ENCODE data around the gene ZNF844. TPM values are rescaled to one million over a fixed set of nuclear protein-coding genes. Genes with fewer than 3 reads are reported as not detected.

Gene ZNF844
- total RNA-seq (10 to 100 TPM; 11.4 to 22.5 (median 17.8) TPM), polyA plus RNA-seq (1 to 10 TPM; 2.3 to 6.1 TPM)
- long read RNA-seq, donor 1, full-length matches to known transcripts, result 4 of 4 reads
- long read RNA-seq, donor 1, partial matches to known transcripts, result 0 of 4 reads
- long read RNA-seq, donor 1, other reads (novel, unspliced or antisense), result 0 of 4 reads
- long read RNA-seq, donor 2, partial matches to known transcripts, result 0 of 6 reads
- long read RNA-seq, donor 2, other reads (novel, unspliced or antisense), result 6 of 6 reads
- long read RNA-seq, donor 3, full-length matches to known transcripts, result 2 of 7 reads
- long read RNA-seq, donor 3, partial matches to known transcripts, result 0 of 7 reads
- long read RNA-seq, donor 3, other reads (novel, unspliced or antisense), result 5 of 7 reads

DNA sequence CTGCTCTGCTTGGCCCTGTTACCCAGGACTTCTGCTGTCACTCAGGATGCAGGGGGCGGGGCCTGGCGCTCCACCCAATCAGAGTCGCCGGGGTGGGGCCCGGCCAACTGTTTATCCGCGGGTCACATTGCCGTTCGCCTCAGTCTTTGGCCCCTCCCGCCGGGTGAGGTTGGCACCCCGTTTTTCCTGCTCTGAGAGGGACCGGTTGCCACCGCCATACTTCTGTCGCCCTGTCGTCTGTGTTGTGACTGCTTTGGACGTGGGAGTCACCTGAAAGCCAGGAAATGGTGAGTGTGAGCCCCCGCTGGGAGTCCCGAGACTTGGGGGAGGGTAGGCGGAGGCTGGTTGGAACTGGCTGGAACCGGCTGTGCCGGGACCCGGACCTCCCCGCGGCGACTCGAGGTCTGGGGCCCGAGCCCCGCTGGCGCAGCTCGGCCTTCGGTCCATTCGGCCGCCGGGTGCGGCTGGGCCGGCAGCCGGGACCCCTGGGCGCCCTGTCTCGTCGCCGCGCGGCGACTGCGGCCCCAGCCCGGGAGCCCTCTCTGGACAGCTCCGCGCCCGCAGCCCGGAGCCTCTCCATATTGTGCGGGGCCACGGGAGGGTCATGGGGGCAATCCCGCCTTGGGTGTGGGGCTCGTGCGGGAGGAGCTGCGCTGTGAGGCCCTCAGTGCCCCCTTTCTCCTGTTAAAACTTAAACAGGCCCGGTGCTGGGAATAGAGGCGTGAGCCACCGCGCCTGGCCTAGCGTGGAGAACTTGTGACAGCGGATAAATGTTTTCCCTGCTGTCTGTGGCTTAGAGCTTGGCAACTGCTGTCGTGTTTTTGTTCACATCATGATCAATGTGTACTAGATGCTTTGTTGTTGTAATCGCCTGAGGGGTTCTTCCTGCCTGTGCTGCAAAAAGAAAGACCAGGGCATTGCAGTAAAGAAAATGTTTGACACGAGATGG lies at the start of gene ZNF844:
TSS of gene ZNF844 (plus strand) at position 142 of the 949 bp plus-strand sequence. CDS start at position 285, 143 bp downstream.
- peaks cover 3 to 30% (median 18%) of the 10 kb centered on the region in 9 donors for H3K4me1 ChIP-seq
- H3K9me3 ChIP-seq, result peaks cover 0 to 44% (median 10%) of the 10 kb centered on the region in 11 donors
- intact Hi-C loops (cut with DNase I), result loop anchor here in 2 of 10 donors (1.0 to 5.0 kb wide), 2 partner anchors 72 to 75 kb away; partner anchors contain the start of gene ZNF20 (in 1 of the 2)
- ATAC-seq (peak; percentile 99 to 100 (median 100)), DNase-seq (peak; percentile 98)
- peaks cover 0 to 30% (median 0%) of the 10 kb centered on the region in 9 donors for H3K36me3 ChIP-seq
- H3K27ac ChIP-seq, result peak within 1 kb of the TSS; percentile 80 to 98 (median 96)
- 1% methylated on average over 65 to 66 of the region's 66 CpGs for WGBS, 2 donors
- H3K27me3 ChIP-seq, result no peaks in the 10 kb centered on the region
- no peak for TF ChIP-seq CTCF (IDR thresholded peaks at IDR 0.05)
- peak within 1 kb of the TSS; percentile 68 to 98 (median 82) for H3K4me3 ChIP-seq

GRCh38 chr19:12015015-12015752 lies 49.3 kb upstream of the ZNF844 start:
- Histone ChIP-seq H3K27me3 (no peaks in the 10 kb centered on the region), H3K4me1 (no peaks in the 10 kb centered on the region), H3K4me3 (no peak overlapping the region), H3K9me3 (peaks cover 0 to 100% (median 43%) of the 10 kb centered on the region in 11 donors), H3K27ac (no peak overlapping the region), H3K36me3 (peaks cover 4 to 76% (median 49%) of the 10 kb centered on the region in 9 donors)
- intact Hi-C loops (cut with DNase I), result no loop called here
- ATAC-seq, result no peak
- no peak for DNase-seq
- WGBS, 2 donors, result 97 to 99% methylated on average over 9 of the region's 9 CpGs
- TF ChIP-seq CTCF (IDR thresholded peaks at IDR 0.05), result no peak

DNA sequence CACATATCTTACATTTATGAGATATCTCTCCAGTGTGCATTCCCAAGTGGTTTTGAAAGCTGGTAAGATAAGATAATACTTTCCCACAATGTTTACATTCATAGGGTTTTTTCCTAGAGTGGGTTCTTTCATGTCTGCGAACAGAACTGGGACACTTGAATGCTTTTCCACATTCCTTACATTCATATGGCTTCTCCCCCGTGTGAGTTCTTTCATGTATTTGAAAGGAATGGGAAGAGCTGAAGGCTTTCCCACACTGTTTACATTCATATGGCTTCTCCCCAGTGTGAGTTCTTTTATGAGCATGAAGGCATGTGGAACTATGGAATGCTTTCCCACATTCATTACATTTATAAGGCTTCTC lies 48.8 kb upstream of the ZNF844 start:
- DNase-seq (no peak), ATAC-seq (no peak)
- 56 to 59% methylated on average over 2 of the region's 2 CpGs for WGBS, 2 donors
- Histone ChIP-seq H3K4me1 (no peaks in the 10 kb centered on the region), H3K9me3 (peaks cover 0 to 100% (median 43%) of the 10 kb centered on the region in 11 donors), H3K36me3 (peaks cover 4 to 76% (median 49%) of the 10 kb centered on the region in 9 donors), H3K27me3 (no peaks in the 10 kb centered on the region), H3K4me3 (no peak overlapping the region), H3K27ac (no peak overlapping the region)
- TF ChIP-seq CTCF (IDR thresholded peaks at IDR 0.05), result no peak
- intact Hi-C loops (cut with DNase I), result no loop called here
